Neural cell (in vitro differentiated cells): ENCODE measurements around the gene SFMBT2. TPM values are rescaled to one million over a fixed set of nuclear protein-coding genes. Genes with fewer than 3 reads are reported as not detected.

Experiments
- H2AFZ ChIP-seq: fragments of 200-600, 300-800 bp; sonication (generic), shearing (Covaris generic); 2 replicates; pipeline ENCODE4 v1.6.0; 2014; ENCODE audit warnings: low read depth, mild to moderate bottlenecking, antibody characterized with exemption, low read length, moderate library complexity
- H3F3A ChIP-seq: fragments of 200-600 bp; shearing (Covaris generic); 2 replicates; pipeline ENCODE4 v1.6.1; 2016; ENCODE audit warnings: mild to moderate bottlenecking, moderate library complexity, mixed read lengths, antibody characterized with exemption, low read length; ENCODE audit not compliant: insufficient read depth, poor library complexity, severe bottlenecking
- H3K27ac ChIP-seq: fragments of 200-600, 300-800 bp; sonication (generic), shearing (Covaris generic); 2 replicates; pipeline ENCODE4 v1.5.1; 2014; ENCODE audit warnings: mild to moderate bottlenecking, low read length, moderate library complexity
- H3K27me3 ChIP-seq: fragments of 300-800, 200-600 bp; sonication (generic), shearing (Covaris generic); 2 replicates; pipeline ENCODE4 v1.6.0; 2014; ENCODE audit warnings: mild to moderate bottlenecking, low read depth, low read length, moderate library complexity; ENCODE audit not compliant: insufficient read depth
- H3K36me3 ChIP-seq: fragments of 300-800, 200-600 bp; sonication (generic), shearing (Covaris generic); 2 replicates; pipeline ENCODE4 v1.5.1; 2014; ENCODE audit warnings: mild to moderate bottlenecking, antibody characterized with exemption, low read length, moderate library complexity; ENCODE audit not compliant: insufficient read depth
- H3K4me2 ChIP-seq: fragments of 300-800, 200-600 bp; sonication (generic), shearing (Covaris generic); 2 replicates; pipeline ENCODE4 v1.6.0; 2014; ENCODE audit warnings: mild to moderate bottlenecking, low read length
- H3K4me3 ChIP-seq: fragments of 300-800, 200-600 bp; sonication (generic), shearing (Covaris generic); 2 replicates; pipeline ENCODE4 v1.5.1; 2014; ENCODE audit warnings: mild to moderate bottlenecking, low read length, moderate library complexity
- H3K79me2 ChIP-seq: fragments of 200-600 bp; shearing (Covaris generic); replicated peaks from 2 replicates; pipeline ENCODE4 v1.6.0; 2014; ENCODE audit warnings: mild to moderate bottlenecking, low read length, moderate library complexity; ENCODE audit not compliant: insufficient read depth
- H3K9ac ChIP-seq: fragments of 300-800, 200-600 bp; sonication (generic), shearing (Covaris generic); 2 replicates; pipeline ENCODE4 v1.6.1; 2016; ENCODE audit warnings: mild to moderate bottlenecking, low read length, mixed read lengths
- H3K9me2 ChIP-seq: fragments of 200-600 bp; shearing (Covaris generic); 2 replicates; pipeline ENCODE4 v1.6.1; 2016; ENCODE audit warnings: mild to moderate bottlenecking, low read length, mixed read lengths; ENCODE audit not compliant: insufficient read depth
- H3K9me3 ChIP-seq: fragments of 200-600, 300-800 bp; sonication (generic), shearing (Covaris generic); 2 replicates; pipeline ENCODE4 v1.6.1; 2016; ENCODE audit warnings: mild to moderate bottlenecking, mixed run types, low read length, moderate library complexity, mixed read lengths
- H4K20me1 ChIP-seq: fragments of 200-600 bp; shearing (Covaris generic); 2 replicates; pipeline ENCODE4 v1.6.1; 2016; ENCODE audit warnings: mild to moderate bottlenecking, mixed run types; ENCODE audit not compliant: insufficient read depth
- EP300 ChIP-seq: fragments of 450-650 bp; conservative IDR thresholded peaks from 2 replicates; pipeline ENCODE4 v1.6.1; 2014; ENCODE audit warnings: antibody characterized with exemption, mild to moderate bottlenecking, moderate library complexity; ENCODE audit not compliant: poor library complexity, severe bottlenecking
- EZH2 ChIP-seq: fragments of 200-600, 300-800 bp; shearing (Covaris generic), sonication (generic); IDR thresholded peaks from 2 replicates; pipeline ENCODE4 v1.6.1; 2014; ENCODE audit warnings: antibody characterized with exemption, low read length, borderline replicate concordance, mild to moderate bottlenecking; ENCODE audit not compliant: insufficient read depth, poor library complexity, severe bottlenecking
- MXI1 ChIP-seq: fragments of 450-650 bp; conservative IDR thresholded peaks from 2 replicates; pipeline ENCODE4 v1.6.1; 2014; ENCODE audit warnings: antibody characterized with exemption, mild to moderate bottlenecking; ENCODE audit not compliant: poor library complexity, severe bottlenecking
- POLR2AphosphoS5 ChIP-seq: IDR thresholded peaks from 2 replicates; pipeline ENCODE4 v1.6.1; 2012
- RAD21 ChIP-seq: fragments of 450-650 bp; conservative IDR thresholded peaks from 2 replicates; pipeline ENCODE4 v1.6.1; 2014; ENCODE audit warnings: antibody characterized with exemption, mild to moderate bottlenecking, moderate library complexity
- SMC3 ChIP-seq: fragments of 450-650 bp; conservative IDR thresholded peaks from 2 replicates; pipeline ENCODE4 v1.6.1; 2014; ENCODE audit warnings: antibody characterized with exemption, mild to moderate bottlenecking, moderate library complexity; ENCODE audit not compliant: poor library complexity
- TAF1 ChIP-seq: IDR thresholded peaks from 2 replicates; pipeline ENCODE4 v1.6.1; 2012; ENCODE audit warnings: low read depth
- polyA plus RNA-seq: library from polyadenylated mRNA; depleted of rRNA; stranded (reverse); fragments of >200 nt; gene quantifications from 2 replicates; pipeline ENCODE4 v1.2.3, GENCODE V29; 2014
- TF ChIP-seq, protein P1 (sequence below): fragments of 450-650 bp; IDR thresholded peaks from 2 replicates; pipeline ENCODE4 v1.5.1; 2014; ENCODE audit warnings: antibody characterized with exemption, mild to moderate bottlenecking, moderate library complexity; ENCODE audit not compliant: poor library complexity, severe bottlenecking
- TF ChIP-seq, protein P2 (sequence below): IDR thresholded peaks from 2 replicates; pipeline ENCODE4 v1.6.1; 2012; ENCODE audit warnings: borderline replicate concordance

The SFMBT2 gene
- polyA plus RNA-seq, 1 donor from 2014 or later: 1.3 TPM

DNA sequence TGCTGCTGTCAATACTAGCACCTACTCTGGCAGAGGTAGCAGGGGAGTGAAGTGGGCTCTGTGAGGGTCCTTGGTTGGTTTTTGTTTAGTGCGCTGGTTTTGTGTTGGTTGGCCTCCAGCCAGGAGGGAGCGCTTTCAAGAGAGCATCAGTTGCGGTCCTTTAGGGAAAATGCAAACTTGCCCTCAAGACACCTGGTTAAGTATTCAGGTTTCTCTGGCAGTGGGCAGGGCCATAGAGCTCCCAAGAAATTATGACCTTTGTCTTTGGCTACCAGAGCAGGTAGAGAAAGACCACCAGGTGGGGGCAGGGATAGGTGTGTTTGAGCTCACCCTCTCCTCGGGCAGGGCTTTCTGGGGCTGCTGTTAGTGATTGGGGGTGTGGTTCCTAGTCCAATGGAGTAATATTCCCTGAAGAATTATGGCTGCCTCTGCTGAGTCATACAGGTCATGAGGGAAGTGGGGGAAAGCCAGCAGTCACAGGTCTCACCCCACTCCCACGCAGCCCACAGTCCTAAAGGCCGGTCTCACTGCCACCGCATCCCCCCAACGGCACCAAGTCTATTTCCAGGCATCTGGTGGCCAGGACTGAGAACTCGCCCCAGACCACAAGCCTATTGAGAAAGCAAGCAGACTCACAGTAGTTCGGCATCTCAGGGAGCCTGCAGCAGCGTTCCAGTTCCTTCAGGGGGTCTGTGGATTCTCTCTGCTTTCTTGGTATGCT lies 280.5 kb downstream of the SFMBT2 start:
- Histone ChIP-seq H3K27me3 (no peaks in the 10 kb centered on the region), H3F3A (no peaks in the 10 kb centered on the region), H4K20me1 (no peaks in the 10 kb centered on the region), H3K9me2 (no peaks in the 10 kb centered on the region), H3K36me3 (no peaks in the 10 kb centered on the region), H3K79me2 (no peaks in the 10 kb centered on the region), H3K27ac (no peak overlapping the region), H2AFZ (no peak overlapping the region), H3K4me2 (no peak overlapping the region), H3K9ac (no peak overlapping the region), H3K9me3 (no peaks in the 10 kb centered on the region), H3K4me3 (no peak overlapping the region)
- no peak for TF ChIP-seq SMC3
- TF ChIP-seq, protein P1, sequence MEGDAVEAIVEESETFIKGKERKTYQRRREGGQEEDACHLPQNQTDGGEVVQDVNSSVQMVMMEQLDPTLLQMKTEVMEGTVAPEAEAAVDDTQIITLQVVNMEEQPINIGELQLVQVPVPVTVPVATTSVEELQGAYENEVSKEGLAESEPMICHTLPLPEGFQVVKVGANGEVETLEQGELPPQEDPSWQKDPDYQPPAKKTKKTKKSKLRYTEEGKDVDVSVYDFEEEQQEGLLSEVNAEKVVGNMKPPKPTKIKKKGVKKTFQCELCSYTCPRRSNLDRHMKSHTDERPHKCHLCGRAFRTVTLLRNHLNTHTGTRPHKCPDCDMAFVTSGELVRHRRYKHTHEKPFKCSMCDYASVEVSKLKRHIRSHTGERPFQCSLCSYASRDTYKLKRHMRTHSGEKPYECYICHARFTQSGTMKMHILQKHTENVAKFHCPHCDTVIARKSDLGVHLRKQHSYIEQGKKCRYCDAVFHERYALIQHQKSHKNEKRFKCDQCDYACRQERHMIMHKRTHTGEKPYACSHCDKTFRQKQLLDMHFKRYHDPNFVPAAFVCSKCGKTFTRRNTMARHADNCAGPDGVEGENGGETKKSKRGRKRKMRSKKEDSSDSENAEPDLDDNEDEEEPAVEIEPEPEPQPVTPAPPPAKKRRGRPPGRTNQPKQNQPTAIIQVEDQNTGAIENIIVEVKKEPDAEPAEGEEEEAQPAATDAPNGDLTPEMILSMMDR: no peak
- no peak for TF ChIP-seq EP300
- no peak for TF ChIP-seq TAF1
- TF ChIP-seq, protein P2, sequence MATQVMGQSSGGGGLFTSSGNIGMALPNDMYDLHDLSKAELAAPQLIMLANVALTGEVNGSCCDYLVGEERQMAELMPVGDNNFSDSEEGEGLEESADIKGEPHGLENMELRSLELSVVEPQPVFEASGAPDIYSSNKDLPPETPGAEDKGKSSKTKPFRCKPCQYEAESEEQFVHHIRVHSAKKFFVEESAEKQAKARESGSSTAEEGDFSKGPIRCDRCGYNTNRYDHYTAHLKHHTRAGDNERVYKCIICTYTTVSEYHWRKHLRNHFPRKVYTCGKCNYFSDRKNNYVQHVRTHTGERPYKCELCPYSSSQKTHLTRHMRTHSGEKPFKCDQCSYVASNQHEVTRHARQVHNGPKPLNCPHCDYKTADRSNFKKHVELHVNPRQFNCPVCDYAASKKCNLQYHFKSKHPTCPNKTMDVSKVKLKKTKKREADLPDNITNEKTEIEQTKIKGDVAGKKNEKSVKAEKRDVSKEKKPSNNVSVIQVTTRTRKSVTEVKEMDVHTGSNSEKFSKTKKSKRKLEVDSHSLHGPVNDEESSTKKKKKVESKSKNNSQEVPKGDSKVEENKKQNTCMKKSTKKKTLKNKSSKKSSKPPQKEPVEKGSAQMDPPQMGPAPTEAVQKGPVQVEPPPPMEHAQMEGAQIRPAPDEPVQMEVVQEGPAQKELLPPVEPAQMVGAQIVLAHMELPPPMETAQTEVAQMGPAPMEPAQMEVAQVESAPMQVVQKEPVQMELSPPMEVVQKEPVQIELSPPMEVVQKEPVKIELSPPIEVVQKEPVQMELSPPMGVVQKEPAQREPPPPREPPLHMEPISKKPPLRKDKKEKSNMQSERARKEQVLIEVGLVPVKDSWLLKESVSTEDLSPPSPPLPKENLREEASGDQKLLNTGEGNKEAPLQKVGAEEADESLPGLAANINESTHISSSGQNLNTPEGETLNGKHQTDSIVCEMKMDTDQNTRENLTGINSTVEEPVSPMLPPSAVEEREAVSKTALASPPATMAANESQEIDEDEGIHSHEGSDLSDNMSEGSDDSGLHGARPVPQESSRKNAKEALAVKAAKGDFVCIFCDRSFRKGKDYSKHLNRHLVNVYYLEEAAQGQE: no peak
- TF ChIP-seq EZH2: no peak
- no peak for TF ChIP-seq RAD21

DNA sequence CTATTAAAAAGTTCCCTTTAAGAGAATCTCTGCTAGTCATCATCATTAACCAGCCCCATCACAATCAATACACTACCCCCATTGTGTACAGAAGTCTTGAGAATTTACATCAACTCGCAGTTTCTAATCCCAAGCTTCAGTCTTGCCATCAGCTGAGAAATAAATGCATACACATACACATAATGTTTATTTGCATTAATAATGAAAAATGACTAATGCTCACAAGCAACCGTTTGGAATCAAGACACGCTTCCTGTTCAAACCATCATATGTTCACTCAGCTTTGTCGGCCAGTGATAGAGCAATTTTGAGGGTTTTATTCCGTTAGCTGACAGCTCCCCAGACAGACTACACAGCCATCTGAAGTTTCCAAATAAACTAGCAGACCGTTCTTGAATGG lies 287.1 kb downstream of the SFMBT2 start:
- H4K20me1 ChIP-seq: no peaks in the 10 kb centered on the region

More for the DNA sequence above, 287.1 kb downstream of the SFMBT2 start:
- Histone ChIP-seq H3K9ac (no peak overlapping the region), H2AFZ (no peak overlapping the region), H3K9me2 (no peaks in the 10 kb centered on the region), H3K9me3 (no peaks in the 10 kb centered on the region), H3K4me3 (no peak overlapping the region), H3K27ac (no peak overlapping the region), H3K27me3 (no peaks in the 10 kb centered on the region), H3F3A (no peaks in the 10 kb centered on the region), H3K4me2 (no peak overlapping the region), H3K79me2 (no peaks in the 10 kb centered on the region), H3K36me3 (no peaks in the 10 kb centered on the region)
- TF ChIP-seq MXI1 (no peak), EP300 (no peak), SMC3 (no peak), EZH2 (no peak), TAF1 (no peak), RAD21 (no peak), POLR2AphosphoS5 (no peak)
- TF ChIP-seq, protein P2: no peak
- TF ChIP-seq, protein P1: no peak
